Measurements from ENCODE around the gene RPL21. TPM values are rescaled to one million over a fixed set of nuclear protein-coding genes. Genes with fewer than 3 reads are reported as not detected.

Gene RPL21
- total RNA-seq, 6 donors from 2014 or later: 158 to 853 (median 524) TPM

DNA sequence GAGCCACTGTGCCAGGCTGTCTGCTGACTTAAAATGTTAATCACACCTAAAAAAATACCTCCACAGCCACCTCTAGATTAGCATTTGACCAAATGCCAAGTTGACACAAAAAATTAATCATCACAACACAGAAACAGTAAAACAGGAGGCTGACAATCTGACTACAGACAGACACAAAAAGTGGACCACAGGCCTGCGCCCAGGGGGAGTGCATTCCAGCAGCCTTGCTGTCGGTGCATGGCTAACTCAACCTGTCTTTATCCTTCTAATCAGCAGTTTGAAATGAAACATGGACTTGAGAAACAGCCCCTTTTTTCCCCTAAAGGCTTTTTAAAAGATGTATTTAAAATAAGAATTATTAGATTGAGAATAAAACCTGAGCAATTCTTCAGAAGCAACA lies 53.3 kb downstream of the RPL21 start:
- no peak overlapping the region for H3K27ac ChIP-seq
- no peak overlapping the region for H3K4me3 ChIP-seq
- H3K9me3 ChIP-seq: no peaks in the 10 kb centered on the region
- H3K36me3 ChIP-seq: no peaks in the 10 kb centered on the region
- no peak for DNase-seq
- WGBS, 2 donors: 82 to 94% methylated on average over 2 of the region's 2 CpGs
- H3K27me3 ChIP-seq: no peaks in the 10 kb centered on the region
- H3K4me1 ChIP-seq: no peaks in the 10 kb centered on the region
- TF ChIP-seq EP300 (IDR thresholded peaks at IDR 0.05) (no peak), POLR2A (IDR thresholded peaks at IDR 0.05) (no peak), POLR2AphosphoS5 (IDR thresholded peaks at IDR 0.05) (no peak)
- TF ChIP-seq, protein P1, sequence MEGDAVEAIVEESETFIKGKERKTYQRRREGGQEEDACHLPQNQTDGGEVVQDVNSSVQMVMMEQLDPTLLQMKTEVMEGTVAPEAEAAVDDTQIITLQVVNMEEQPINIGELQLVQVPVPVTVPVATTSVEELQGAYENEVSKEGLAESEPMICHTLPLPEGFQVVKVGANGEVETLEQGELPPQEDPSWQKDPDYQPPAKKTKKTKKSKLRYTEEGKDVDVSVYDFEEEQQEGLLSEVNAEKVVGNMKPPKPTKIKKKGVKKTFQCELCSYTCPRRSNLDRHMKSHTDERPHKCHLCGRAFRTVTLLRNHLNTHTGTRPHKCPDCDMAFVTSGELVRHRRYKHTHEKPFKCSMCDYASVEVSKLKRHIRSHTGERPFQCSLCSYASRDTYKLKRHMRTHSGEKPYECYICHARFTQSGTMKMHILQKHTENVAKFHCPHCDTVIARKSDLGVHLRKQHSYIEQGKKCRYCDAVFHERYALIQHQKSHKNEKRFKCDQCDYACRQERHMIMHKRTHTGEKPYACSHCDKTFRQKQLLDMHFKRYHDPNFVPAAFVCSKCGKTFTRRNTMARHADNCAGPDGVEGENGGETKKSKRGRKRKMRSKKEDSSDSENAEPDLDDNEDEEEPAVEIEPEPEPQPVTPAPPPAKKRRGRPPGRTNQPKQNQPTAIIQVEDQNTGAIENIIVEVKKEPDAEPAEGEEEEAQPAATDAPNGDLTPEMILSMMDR (IDR thresholded peaks at IDR 0.05): no peak
- ATAC-seq (ENCODE audit: low FRiP score in 2 of 2): no peak

Small RNA genes lying within 50 kb of the gene (small RNA-seq; reads per million reads assigned to genes)
- 0 reads per million in 4 donors for gene SNORA27
- 0 reads per million in 4 donors for gene SNORD102

Other genes with a start within 250 kb of the RPL21 start
- 10 to 100 TPM; 11.9 to 78.8 (median 30.5) TPM for gene USP12, start 79.7 kb upstream of the RPL21 start, total RNA-seq
- 10 to 100 TPM; 11.5 to 28.4 (median 17.0) TPM for gene RASL11A, start 19.3 kb downstream of the RPL21 start, total RNA-seq
- gene GTF3A, start 173.1 kb downstream of the RPL21 start, total RNA-seq: 100 to 1,000 TPM in 3 of 6 donors, 10 to 100 TPM in 3; 29.3 to 104 (median 85.6) TPM
- gene MTIF3, start 199.0 kb downstream of the RPL21 start, total RNA-seq: 100 to 1,000 TPM in 1 of 6 donors, 10 to 100 TPM in 5; 31.2 to 104 (median 38.8) TPM